Activated CD4-positive, alpha-beta T cell treated with anti-CD3 and anti-CD28 coated beads for 1 hour (primary cell): Measurements from ENCODE around the gene RTP3.
A peak's percentile ranks its signal among the peaks of the same experiment; 100 is the strongest.

Source experiments
- DNase-seq: peaks from one replicate; pipeline ENCODE4 v3.0.0-alpha.2; 2020

RTP3 gene

DNA sequence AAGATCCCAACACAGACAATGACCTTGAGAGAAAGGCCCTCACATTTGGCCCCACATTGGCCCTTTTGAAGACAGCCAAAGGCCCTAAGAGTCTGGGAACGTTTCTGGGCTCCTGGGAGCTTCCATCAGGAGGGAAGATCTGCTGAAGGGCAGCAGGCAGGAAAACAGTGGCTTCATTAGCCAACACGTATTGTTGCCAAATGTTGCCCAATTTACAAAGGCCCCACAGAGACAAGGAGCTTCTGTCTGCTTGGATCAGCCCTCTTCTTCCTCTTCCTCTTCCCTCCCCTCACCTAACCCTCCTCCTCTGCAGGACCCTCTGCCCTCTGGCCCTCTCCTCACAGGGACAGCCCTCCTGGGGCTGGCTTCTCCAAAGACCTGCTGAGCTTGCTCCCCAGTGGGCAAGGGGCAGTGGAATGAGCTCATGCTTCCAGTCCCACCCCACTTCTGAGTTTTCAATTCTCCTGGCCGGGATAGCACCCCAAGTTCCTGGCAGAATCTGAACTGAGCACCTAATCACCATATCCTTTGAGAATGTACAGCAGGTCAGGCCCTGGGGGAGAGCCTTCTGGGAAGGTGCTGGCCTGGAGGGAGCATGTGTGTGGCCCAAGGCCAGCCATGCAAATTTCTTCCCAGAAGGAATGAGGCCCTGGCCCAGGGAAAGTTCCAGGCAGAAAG, 28.0 kb upstream of the RTP3 start:
- no peak for DNase-seq

DNA sequence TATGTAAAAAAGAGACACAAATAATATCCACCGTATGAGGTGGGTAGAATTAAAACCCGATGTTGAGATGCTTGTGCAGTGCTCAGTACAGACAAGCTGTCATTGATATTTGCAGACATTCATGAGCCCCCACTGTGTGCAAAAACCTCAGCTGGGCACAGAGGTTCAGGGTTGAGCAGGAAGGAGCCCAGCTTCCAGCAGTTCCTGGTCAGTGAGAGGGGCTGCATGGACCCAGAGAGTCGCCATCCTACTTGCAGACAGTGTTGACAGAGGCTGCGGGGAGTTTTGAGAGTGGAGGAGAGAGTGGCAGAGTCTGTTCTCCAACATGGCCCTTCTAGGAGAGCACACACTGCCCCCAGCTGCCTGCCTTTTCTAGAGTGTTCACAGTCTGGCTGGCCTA, 26.9 kb upstream of the RTP3 start:
- DNase-seq = no peak

GRCh38 chr3:46471371-46471914, 26.3 kb upstream of the RTP3 start:
- DNase-seq = no peak

GRCh38 chr3:46472736-46473135, 25.0 kb upstream of the RTP3 start:
- DNase-seq = no peak

DNA sequence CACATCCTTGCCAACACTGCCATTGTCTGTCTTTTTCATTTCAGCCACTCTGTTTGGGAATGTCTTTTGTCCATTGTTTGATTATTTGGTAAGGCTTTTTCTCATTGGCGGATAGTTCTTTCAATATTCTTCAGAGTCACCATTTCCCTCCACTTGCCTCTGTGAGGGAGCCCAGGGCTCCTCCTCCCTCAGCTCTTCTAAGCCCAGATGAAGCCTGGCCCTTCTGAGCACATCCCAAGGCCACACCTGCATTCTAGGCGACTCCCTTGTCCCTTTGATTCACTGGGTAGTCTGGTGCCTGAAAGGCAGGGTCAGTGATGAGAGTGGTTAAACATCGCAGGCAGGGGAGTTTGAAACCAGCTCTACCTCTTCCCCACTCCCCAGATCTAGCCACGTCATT, 20.6 kb upstream of the RTP3 start:
- DNase-seq = no peak

DNA sequence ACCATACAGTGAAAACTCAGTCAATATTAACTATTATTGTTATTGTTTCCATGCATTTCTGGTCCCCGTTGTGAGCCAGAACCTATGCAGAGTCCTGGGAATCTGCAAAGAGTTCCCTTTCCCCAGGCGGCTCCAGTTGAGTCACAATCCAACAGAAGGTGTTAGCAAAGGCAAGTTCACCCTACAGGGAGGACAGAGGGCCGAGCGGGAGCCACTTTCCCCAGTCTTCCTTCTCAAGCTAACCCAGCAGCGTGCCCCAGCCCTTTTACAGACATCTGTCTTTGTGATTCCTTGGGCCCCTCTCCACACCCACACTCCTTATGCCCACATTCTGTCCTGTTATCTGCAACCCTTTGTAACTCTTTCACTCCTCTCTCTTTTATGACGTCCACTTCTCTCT, 20.0 kb upstream of the RTP3 start:
- no peak for DNase-seq

DNA sequence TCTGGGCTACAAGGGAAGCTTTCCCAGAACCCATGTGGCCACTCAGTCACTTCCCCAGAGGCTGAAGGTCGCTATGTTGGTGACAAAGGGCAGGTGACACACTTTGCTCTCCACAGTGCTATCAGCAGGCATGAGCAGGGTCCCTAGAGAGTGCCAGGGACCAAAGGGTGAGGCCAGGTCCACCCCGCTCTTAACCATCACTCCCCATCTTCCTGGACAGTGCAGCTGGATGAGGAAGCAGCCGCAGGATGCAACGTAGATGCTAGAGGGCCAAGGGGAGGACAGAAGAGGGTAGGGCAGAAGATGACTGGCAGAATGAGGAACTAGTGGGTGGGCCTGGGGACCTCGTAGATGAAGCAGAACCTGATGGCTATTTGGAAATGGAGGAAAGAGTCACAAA, 19.4 kb upstream of the RTP3 start:
- DNase-seq = no peak

DNA sequence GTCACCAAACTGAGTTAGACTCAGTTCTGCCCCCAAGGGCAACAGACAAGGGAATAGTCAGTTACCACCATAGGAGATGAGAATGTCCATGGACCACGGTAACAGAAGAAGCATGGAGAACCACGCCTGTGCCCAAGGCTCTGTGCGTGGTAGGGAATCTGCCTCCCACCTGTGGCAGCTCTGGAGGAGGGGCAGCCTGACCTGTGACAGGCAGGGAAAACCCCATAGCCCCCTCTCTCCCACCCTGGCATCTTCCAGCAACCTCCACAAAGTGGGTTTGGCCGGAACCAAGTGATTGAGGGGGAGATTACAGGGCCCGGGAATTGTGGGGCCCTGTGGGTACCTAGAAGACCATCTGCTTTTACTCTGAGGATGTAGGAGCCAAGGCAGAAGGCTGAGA, 18.8 kb upstream of the RTP3 start:
- DNase-seq = no peak

DNA sequence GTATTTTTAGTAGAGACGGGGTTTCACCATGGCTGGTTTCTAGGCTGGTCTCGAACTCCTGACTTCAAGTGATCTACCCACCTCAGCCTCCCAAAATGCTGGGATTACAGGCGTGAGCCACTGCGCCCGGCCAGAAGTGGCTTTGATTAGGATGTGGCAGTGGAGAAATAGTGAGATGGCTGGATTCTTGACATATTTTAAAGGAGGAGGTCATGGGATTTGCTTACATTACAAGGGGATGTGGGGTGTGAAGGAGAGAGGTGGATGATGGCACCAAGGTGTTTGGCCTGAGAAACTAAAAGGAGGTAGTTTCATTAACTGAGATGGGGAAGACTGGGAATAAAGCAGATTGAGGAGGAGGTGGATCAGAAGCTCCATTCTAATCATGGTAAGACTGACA, 18.1 kb upstream of the RTP3 start:
- no peak for DNase-seq

DNA sequence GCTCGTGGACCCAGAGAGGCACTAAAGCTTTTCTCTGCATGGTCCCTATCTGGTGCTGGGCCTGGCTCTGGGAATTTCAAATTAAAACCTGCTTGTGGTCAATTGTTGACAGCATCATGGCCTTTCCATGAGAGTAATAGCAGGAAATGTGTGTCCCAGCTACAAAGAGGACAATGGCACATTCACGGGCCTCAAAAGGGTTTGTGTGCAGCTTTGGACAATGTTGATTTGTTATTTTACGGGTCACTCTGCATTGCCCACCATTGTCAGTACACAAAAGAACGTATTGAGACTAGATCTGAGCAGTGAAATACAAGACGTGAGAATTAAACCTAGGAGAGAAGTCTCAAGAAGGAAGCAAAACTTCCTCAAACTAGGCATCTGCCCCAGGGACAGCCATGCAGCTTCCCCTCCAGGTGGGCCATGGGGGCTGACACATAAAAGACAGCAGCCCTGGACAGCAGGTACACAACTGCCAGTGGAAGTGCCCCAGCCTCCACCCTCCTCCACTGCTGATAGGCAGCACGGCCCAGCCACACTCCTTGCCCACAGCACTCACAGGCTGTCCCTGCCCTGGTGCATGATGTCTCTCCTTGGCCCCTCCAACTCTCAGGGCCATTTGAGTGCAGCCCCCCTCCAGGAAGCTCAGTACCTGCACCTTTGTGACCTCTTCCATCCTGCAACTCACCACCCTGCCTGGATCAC, 17.1 kb upstream of the RTP3 start:
- no peak for DNase-seq

- DNase-seq = no peak
Measured at GRCh38 chr3:46481636-46482035, 16.1 kb upstream of the RTP3 start.

DNA sequence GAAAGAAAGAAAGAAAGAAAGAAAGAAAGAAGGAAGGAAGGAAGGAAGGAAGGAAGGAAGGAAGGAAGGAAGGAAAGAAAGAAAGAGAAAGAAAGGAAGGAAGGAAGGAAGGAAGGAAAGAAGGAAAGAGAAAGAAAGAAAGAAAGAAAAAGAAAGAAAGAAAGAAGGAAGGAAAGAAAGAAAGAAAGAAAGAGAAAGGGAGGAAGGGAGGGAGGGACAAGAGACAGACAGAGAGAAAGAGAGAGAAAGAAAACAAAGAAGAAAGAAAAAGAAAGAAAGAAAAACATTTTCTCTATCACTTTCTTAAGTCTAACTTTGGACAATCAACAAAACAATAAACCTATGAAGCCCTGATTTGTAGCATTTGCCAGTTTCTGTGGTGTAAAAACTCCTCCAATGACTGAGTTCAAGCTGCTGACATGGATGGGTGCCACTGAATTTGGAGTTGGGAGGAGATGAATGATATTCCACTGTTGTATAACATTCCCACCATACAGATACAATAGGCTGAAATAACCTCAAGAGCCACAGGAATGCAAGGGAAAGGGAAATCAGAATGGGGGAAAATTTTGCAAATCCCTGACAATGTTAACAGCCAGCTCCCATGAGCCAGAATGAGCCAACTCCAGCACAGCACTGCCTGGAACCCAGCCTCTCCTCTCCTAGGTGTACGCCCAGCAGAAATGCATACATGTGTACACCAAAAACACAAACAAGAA, 15.0 kb upstream of the RTP3 start:
- no peak for DNase-seq

GRCh38 chr3:46483825-46484224, 14.0 kb upstream of the RTP3 start:
- DNase-seq = no peak

DNA sequence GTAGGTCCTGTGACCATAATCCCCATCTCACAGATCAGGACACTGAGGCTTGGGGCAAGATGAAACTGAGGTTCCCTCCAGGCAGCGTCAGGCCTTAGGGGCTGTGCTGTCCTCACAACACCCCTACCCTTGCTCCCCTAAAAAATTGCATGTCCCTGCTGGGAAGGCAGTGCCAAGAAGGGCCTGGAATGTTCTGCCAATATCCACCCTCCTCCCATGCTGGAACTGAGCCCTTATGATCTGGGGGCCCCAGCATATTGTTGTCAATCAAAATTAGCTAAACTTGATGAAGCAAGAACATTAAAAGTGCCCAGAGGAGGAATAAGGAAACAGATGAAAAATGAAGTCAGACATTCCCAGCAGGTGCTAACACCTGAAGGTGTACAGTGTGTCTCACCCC, 13.4 kb upstream of the RTP3 start:
- no peak for DNase-seq

DNA sequence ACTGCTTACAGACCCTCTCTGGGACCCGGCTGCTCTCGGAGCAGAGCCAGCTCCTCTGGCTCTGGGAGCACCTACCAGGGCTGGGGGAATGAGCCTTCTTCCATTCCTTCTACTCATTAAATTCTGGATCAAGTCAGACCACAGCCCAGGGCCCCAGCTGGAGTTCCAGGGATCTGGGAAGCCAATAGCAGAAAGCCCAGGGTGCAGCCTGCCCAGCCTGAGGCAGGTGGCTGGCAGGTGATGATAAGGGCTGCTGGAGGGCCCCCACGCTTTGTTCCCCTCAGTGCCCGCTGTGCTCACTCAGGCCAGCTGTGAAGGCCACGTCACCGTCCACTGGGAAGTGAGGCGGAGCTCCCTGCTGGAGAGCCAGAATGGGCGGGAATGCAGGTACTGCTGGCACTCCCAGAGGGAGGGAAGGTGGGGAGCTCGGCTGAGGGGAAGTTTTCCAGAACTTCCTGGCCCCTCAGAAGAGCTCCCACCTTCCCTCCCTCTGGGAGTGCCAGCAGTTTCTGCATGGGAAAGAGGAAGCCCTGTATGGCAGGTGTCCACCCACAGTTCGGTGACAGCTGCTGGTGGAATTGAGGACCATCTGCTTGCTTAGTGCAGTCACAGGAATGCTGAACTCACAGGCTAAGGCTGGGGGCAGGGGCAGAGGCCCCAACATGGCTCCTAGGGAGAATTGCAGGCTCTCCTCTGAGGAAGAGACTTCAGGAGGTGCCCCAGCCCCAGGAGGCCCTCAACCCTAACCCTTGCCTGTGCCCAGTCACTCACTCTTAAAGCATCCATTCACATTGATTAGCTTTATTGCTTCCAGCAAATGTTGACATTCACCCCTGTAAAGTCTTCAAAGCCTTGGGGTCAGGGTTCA, 12.6 kb upstream of the RTP3 start:
- no peak for DNase-seq

- DNase-seq = no peak
Measured at GRCh38 chr3:46485779-46486175, 12.0 kb upstream of the RTP3 start.

DNA sequence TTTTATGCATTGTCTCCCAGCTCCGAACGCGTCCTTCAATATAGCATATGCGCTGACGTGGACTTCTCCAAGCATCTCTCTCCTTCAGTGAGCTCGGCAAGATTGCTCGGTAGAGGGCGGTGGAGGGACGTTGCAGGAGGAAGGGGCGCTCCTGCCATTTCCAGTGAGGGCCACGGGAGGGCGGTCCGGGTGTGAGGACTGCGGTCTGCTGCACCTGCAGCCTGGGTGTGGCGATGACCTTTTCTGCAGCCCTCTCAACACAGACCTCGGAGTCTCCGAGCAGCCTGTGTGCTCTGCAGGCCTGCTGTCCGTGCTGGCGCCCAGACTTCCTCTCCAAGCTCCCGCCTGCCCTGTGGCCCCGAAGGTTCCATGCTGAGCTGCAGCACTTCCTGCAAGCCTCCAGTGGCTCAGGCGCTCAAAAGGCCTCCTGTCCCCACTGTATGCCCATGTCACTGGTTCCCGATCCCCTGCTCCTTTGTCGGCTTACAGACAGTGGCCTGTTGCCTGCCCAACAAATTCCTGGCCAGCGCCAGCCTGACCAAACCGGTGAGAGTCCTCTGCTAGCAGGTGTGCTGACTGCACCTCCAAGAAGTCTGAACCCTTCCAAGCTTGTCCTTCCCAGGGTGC, 8.9 kb upstream of the RTP3 start:
- peak; percentile 87 for DNase-seq

- DNase-seq = no peak
Measured at GRCh38 chr3:46489381-46489780, 8.4 kb upstream of the RTP3 start.

DNA sequence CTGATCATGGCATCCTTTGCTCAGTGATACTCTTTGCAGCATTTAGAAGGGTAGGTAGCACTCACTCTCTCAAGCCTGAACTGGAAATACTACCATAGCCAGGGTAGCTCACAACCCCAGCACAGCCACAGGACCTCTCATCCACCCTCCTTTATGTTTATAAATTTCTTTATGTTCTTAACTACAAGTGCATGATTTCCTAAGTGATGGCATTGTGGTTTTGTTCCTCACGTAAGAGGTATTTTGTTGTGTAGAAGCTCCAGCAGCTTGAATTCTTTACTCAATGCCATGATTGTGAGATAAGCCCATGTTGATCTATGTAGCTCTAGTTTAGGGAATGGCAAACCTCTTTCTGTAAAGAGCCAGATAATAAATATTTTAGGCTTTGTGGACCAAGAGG, 7.9 kb upstream of the RTP3 start:
- DNase-seq = no peak

GRCh38 chr3:46490338-46491084, 7.3 kb upstream of the RTP3 start:
- no peak for DNase-seq
